NCI-H82 treated with DMSO at 0.1 percent for 48 hours (cell line): ENCODE data around the gene LCN10.
"Not testable (repeated sequence)": the region's sequence is repeated elsewhere in the genome, so short reads cannot be mapped to it uniquely, and the experiment has no call there.

Experiments used
- DNase-seq: peaks from one replicate; lab custom pipeline; 2025; ENCODE audit not compliant: unreplicated experiment; lab: John Stamatoyannopoulos, UW

The LCN10 gene

DNA sequence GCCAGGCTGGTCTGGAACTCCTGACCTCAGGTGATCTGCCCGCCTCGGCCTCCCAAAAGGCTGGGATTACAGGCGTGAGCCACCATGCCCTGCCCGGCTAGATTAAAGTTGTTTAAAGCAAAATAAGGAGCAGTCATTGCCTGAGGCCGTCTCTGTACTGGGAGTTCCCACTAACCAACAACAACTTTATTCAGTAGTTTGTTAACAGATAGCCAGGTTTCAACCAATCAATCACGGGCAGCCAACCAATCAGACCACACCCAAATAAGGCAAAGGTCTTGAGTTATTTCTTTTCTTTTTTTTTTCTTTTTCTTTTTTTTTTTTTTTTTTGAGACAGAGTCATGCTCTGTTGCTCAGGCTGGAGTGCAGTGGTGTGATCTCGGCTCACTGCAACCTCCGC lies 38.0 kb downstream of the LCN10 start:
- not testable (repeated sequence) for DNase-seq

DNA sequence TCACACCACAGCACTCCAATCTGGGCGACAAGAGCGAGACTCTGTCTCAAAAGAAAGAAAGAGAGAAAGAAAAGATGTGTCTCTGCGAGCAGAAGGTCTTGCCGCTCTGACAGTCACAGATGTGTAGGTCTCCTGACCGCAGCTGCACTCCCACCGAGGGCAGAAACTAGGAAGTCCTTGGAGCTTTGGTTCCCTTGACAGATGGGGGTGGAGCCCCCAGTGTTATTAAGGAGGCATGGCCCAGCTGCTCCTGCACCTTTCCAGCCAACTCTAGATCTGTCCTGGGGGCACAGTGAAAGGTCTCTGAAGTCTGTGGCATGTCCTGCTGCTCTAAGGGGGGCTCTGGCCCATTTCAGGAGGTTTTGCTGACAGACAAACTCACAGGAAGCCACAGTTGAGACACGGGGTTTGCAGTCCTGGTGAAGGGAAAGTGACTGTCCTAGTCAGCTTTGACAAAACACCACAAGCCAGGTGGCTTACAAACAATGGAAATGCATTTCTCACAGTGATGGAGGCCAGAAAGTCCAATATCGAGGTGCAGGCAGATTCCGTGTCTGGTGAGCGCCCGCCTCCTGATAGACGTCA lies 39.4 kb downstream of the LCN10 start:
- DNase-seq, result no peak

DNA sequence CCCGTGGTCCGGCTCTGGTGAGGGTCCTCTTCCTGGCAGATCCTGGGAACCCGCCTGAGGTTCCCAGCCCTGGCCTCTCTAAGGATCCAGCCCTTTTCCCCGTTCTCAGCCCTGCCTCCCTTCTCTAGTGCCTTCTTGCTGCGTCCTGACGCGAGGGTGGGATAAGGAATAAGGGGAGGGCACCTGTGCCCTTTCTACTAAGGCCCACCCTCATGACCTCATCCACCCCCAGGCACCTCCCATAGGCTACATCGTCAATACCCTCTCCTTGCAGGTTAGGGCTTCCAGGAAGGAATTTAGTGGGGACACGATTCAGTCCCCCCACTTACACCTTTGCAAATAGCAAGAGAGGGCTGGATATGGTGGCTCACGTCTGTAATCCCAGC lies 41.1 kb downstream of the LCN10 start:
- no peak for DNase-seq

DNA sequence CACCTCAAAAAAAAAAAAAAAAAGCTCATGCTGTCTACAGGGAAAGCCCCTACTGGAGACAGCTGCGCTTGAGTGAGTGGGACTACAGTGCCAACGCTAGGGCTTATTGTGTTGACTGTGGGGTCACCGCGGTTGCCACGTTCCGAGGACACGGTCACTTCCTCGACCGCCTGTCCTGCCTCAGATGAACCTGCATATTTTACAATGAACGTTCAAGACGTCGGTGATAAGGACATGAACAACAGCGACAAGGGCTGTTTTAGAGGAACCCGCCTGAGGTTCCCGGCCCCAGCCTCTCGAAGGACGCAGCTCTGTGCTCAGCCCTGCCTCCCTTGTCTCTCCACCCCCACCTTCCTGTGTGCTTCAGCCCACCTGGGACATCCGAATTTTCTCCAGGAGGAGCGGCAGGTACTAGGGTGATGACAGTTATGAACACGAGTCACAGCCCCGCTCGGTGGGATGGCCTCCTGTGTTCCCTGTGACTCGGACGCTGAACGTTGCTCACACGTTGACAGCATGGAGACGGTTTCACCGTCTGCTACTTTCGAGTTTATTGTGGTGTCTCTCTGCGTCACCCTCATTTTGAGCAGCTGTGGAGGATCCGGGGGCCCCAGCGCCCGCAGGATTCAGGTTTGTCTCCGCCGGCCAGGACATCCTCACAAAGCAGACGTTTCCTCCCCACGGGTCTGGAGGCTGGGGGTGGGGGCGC lies 41.6 kb downstream of the LCN10 start:
- DNase-seq, result no peak

DNA sequence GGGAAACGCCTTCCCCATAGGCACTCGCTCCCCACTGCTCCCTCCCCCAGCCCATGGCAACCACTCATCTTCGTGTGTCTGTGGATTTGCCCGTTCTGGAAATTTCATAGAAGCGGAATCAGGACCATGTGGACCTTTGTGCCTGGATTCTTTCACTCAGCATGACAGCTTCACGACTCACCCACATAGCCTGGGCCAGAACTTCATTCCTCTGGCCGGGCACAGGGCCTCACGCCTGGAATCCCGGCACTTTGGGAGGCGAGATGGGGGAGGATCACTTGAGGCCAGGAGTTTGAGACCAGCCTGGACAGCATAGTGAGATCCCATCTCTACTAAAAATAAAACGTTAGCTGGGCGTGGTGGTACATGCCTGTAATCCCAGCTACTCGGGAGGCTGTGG lies 42.4 kb downstream of the LCN10 start:
- no peak for DNase-seq

DNA sequence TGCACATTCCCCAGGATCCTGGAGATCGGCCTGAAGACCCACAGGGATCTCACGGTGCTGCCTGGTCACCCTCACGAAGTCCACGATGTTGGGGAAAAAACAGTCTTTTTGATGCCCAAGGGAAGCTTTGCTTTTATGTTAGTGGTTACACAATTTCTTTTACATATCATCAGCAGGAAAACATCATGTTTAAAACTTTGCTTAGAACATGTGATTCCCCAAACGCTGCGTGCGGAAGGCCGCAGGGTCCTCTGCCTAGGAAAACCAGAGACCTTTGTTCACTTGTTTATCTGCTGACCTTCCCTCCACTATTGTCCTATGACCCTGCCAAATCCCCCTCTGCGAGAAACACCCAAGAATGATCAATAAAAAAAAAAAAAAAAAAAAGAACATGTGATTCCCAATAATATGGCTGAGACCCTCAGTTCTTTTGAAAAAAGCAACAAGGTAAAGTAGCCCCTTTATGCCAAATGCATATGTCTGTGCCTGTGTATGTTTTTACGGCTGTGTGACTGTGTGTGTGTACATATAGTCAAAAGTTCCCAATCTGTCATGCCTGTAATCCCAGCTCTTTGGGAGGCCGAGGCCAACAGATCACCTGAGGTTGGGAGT lies 44.0 kb downstream of the LCN10 start:
- DNase-seq, result no peak

DNA sequence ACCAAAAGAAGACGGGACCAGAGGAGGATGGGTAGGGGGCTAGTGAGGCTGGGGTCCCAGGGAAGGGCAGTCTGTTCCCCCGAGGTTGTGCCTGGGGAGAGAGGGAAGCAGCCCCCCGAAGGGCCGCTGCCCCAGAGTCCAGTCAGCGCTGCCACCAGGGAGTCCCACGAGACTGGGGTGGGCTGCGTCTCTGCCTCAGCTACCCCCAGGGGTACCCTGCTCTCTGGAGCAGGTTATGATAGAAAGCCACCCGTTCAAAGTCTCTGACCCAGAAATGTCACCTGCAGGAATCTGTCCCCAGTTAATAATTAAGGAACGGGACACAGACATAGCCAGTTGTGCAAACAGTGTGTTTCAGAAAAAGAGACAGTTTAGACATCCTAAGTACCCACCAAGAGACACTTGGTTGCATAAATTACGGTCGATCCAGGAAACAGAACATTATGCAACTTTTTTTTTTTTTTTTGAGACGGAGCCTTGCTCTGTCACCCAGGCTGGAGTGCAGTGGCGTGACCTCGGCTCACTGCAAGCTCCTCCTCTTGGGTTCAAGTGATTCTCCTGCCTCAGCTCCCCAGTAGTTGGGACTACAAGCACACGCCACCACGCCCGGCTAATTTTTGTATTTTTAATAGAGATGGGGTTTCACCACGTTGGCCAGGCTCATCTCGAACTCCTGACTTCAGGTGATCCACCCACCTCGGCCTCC lies 44.8 kb downstream of the LCN10 start:
- DNase-seq, result no peak

DNA sequence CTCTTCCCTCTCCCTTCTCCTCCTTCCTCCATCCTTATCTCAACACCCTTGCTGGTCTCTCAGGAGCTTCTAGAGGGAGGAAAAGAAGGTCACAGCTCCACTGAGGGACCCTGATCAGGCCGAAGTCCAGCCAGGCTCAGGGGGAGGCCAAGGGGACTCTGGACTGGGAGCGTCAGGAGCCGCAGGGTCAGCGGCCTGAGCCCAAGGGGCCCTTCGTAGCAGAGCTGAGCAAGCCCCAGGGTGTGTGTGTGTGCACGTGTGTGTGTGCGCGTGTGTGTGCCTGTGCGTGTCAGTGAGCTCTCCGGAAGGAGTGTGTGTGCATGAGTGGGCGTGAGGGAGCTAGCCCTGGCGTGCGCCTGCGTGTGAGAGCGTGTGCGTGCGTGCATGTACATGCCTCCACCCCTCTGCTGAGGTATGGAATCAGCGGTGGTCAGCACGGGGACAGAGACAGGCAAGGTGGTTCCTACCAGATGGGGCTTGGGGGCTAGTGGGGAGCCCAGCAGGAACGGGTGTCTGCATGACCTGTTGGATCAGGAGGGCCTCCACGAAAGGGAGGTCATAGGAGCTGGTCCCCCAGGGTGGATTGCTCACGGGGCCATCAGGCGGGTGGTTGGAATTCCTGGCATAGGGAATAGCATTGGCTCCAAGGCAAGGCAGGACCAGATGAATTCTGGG lies 45.5 kb downstream of the LCN10 start:
- DNase-seq, result no peak

DNA sequence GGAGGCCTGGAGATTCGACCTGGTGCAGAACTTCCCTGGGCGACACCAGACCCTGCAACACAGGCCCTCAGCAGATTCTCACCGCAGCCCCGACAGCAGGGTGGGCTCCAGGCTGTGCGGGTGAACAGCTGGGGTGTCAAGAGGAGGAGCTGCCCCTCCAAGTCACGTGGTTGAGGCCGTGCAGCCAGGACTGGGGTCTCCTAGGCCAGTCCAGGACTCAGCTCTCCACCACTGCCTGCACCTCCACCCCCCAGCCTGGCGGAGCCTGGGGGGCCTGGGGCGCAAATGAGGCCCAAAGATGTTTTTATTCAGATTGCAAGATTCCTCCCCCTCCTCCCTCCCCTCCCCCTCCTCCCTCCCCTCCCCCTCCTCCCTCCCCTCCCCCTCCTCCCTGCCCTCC lies 46.2 kb downstream of the LCN10 start:
- no peak for DNase-seq

DNA sequence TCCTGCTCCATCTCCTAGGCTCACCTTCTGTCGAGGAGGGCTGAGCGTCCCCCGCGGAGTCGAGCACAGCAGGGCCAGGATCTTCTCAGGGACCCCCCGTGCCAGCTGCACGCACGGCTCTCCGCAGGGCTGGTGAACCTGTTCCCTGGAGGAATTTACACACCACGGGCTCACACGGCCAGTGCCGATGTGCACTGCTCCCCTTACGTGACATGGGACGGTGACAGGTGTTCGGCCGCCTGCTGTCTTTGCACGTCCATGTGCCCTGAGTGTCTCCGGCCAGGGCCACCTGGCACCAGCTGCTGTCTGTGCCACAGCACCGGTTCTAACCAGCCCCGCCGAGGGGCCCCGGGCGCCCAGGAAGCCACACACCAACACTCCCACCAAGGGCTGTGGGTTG lies 46.8 kb downstream of the LCN10 start:
- no peak for DNase-seq

DNA sequence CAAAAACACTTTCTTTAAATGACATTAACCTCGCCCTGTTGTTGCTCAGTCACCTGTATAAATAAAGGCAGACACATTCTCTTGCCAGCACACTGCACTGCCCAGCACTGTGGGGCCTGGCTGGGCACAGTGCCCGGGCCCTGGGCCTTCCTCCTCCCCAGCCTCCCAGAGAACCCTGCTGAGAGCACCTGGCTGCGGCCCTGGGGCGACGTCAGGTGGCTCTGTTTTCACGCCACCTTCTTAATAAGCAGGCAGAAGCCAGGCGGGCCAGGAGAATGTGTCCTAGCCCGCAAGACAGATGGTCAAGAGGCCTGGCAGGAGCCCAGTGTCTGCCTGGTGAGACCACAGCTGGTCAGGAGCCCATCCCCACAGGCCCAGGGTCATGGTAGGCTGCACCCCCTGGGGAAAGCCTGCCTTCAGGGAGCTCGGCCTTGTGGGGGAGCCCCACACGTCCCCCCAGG lies 47.3 kb downstream of the LCN10 start:
- DNase-seq, result no peak

DNA sequence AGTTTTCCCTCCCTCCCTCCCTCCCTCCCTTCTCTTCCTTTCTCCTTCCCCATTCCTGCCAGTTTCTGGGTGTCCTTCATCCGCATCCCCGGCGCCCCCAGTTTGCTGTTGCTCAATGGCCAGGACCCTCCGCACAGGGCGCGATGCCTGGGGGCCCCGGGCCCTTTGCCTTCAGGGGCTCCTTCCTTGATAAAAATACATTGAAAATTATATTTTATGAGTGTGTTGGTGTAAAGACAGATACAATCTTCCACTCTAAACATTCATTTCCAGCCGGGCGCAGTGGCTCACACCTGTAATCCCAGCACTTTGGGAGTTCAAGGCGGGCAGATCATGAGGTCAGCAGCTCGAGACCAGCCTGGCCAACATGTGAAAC lies 47.9 kb downstream of the LCN10 start:
- no peak for DNase-seq

DNA sequence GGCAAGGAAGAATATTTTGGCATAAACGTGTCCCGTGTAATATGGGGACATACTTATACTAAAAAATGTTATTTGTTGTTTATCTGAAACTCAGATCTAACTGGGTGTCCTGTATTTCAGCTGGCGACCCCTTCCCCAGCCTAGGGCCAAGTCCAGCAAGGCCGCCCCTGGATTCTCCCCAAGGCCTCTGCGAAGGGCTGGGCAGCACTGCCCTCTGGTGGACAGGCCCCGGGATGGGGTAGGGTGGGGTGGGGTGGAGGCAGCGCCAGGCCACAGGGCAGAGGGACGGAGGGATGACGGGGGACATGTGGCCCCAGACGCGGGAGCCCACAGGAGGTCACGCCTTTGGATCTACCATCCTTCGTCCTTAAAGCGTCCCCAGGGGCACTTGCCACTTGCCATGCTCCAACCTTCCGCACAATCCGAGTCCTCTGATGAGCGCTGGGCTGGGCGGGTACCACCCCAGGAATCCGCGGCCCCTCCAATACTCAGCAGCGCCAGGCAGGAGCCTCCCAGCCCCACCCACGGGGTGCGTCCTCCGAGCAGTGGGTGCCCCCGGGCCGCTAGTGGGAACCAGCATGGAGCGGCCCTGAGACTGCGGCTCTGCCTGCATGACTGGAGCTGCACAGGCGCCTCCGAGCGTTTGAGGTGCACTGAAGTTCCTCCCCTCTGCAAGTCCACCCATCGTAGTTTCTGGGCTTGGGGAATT lies 48.4 kb downstream of the LCN10 start:
- DNase-seq, result no peak

DNA sequence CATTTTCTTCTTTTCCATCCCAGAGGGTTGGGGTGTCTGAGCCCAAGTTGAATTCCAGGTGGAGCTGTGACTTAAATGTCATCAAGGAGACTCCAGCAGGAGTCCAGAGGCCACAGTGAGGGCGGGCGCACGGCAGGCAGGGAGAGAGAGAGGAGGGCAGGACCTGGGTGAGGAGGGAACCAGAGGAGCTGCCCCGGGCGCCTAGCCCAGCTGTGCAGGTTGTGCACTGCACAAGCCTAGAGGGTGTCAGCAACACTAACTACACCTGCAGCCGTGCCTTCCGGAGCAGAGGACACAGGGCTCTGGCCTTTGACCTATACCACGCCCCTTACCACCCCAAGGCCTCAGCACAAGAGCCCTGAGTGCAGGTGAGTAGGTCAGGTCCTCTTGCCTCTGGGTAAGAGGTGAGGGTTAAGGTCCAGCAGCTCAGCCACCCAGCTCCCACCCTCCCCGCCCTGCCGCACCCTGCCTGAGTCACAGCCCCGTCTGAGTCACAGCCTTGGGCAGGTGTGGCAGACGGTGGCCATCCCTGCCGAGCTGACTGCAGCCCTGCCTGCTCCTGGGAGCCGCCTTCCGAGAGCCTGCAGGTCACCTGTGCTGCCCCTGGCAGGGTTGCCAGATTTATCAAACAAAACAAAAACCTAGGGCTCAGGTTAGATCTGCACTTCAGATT lies 49.1 kb downstream of the LCN10 start:
- no peak for DNase-seq

DNA sequence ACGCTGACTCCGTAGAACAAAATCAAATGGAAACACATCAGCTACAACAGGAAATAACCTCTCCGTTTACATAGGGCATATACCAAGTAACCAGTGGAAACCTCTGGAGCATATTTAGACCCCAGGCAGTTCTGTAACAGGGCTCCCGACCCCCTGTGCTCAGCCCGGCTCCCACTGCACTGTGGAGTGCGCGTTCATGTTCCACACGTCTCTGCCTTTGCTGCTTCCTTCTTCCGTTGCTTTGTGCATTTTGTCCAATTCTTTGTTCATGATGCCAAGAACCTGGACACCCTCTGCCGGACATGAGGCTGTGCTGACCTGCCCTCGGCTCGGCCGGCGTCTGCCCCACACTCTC lies 49.6 kb downstream of the LCN10 start:
- no peak for DNase-seq

DNA sequence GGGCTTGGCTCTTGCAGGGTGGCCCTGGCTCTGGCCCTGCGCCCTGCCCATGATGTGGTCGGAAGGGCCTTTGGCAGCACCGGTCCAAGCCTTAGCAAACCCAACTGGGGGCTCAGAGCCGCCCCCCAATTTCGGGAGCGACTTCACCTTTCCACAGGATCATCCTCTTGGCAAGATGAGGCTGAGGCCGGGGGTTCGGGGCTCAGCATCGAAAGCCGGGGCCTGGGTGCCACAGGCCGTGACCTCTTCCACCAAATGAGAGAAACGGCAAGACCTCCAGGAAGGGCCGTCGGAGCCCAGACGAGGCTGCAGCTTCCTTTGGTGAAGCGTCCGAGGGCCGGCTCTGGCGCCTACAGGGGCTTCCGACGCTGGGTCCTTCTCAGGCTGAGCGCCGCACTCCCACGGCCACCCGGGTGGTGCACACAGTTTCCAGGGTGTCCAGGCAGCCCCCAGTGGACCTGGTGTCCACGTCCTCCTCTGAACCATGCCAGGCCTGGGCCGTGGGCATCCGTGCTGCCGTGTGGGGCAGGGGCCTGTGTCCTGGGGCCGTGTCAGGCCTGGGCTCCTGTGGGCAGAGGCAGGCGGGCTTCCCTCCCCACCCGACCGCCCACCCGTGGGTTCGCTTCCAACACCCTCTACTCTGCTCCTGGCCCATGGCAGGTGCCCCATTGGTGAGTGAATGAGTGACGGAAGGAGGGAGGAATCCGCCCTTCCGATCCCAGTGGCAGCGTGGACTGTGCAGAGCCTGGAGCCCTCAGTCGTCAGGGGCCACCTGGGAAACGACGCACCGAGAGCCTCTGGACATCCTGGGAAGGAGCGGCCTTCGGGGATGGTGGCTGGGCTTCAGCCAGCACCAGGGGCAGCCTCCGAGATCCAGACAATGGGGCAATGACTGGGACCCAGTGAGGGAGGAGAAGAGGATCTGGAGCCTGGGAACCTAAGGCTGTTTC lies 50.3 kb downstream of the LCN10 start:
- no peak for DNase-seq

DNA sequence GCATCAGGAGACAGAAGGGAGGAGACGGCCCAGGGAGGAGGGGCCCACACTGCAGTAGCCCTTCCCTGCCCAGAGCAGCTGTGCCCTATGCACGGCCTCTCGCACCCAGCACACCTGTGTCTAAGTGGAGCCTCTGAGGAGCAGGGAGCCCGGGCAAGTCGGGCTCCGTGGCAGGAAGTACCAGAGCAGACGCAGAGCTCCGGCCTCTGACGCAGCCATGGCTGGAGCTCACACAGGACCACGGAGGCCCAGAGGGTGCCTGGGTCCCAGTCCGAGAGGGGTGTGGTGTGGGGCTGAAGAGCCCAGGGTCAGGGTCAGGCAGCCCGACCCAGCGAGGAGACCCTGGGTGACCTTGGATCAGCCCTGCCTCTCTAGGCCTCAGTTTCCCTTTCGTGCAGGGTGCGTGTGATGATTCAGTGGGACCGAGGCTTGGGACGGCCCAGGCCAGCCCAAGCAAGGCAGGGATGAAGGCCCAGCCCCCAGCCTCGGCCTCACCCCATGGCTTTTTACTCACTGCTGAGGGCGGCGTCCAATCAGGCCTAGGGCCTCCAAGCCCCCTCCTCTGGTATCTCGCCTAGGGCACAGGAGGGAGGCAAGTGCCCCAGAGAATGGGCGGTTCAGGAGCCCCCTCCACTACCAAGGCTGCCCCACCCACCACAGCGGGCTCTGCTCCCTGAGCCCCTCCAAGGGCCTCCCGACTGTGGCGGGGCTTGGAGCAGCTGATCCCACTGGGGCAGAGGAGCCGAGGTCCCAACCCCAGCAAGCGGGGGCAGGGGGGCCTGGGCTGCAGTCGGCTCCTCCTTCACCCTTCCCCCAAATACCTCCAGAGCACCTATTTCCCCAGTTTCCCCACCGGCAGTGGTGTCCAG lies 51.2 kb downstream of the LCN10 start:
- no peak for DNase-seq

DNA sequence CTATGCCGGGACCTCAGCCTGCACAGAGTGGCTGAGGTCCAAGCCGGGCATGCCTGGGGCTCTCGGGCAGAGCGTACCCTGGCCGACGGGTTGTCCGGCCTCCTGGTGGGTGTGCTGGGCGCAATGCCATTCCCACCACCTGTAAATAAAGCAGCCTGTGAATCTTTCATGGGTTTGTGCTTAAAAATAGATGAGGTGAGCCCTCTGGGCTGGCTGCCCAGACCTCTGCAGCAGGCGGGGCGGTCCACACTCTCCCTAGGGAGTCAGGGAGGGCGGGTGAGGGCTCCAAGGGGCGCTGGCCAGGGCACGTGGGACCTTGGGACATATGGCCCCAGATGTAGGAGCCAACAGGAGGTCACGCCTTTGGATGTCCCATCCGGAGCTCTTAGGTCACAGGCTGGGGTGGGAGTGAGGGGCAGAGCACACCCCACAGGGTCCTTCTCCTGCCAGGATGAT lies 51.9 kb downstream of the LCN10 start:
- no peak for DNase-seq
